GM12865 (cell line): Measurements from ENCODE around the gene MT1E.
A peak's percentile ranks its signal among the peaks of the same experiment; 100 is the strongest.

Experiments used
- DNase-seq: peaks from one replicate; pipeline ENCODE4 v3.0.0; 2010; ENCODE audit warnings: low read depth
- H3K4me3 ChIP-seq: 2 replicates; pipeline ENCODE4 v1.5.1; 2011; ENCODE audit warnings: mild to moderate bottlenecking, low read depth, low read length, control low read depth
- TF ChIP-seq, protein P1 (sequence below): IDR thresholded peaks from 2 replicates; pipeline ENCODE4 v1.5.1; 2011; ENCODE audit warnings: low read length, control low read depth, low read depth, inconsistent platforms; ENCODE audit not compliant: insufficient read depth; ENCODE audit errors: missing control alignments

Gene MT1E

DNA sequence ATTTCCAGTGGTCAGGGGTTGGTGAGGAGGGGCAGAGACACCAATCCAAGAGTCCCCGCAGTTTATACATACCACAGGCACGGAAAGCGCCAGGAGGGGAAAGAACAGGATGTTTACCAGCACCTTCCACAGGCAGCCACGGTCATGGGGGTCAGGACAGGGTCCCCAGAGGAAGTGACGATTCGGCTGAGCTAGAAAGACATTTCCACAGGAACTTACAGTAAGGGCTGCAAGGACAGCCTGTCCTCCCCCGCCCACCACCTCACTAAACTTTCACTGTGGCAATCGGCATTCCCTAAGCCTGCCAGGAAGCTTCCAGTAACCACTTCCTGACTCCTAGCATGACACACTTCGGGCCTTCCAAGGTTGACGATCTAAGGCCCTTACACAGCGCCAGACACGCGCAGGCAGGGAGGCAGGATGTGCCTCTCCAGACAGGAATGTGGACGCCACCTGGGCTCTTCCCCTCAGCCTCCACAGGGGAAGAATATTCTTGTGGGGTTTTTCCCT is 18.4 kb upstream of the MT1E start:
- TF ChIP-seq, protein P1, sequence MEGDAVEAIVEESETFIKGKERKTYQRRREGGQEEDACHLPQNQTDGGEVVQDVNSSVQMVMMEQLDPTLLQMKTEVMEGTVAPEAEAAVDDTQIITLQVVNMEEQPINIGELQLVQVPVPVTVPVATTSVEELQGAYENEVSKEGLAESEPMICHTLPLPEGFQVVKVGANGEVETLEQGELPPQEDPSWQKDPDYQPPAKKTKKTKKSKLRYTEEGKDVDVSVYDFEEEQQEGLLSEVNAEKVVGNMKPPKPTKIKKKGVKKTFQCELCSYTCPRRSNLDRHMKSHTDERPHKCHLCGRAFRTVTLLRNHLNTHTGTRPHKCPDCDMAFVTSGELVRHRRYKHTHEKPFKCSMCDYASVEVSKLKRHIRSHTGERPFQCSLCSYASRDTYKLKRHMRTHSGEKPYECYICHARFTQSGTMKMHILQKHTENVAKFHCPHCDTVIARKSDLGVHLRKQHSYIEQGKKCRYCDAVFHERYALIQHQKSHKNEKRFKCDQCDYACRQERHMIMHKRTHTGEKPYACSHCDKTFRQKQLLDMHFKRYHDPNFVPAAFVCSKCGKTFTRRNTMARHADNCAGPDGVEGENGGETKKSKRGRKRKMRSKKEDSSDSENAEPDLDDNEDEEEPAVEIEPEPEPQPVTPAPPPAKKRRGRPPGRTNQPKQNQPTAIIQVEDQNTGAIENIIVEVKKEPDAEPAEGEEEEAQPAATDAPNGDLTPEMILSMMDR: no peak
- no peak for DNase-seq
- H3K4me3 ChIP-seq: no peak overlapping the region

DNA sequence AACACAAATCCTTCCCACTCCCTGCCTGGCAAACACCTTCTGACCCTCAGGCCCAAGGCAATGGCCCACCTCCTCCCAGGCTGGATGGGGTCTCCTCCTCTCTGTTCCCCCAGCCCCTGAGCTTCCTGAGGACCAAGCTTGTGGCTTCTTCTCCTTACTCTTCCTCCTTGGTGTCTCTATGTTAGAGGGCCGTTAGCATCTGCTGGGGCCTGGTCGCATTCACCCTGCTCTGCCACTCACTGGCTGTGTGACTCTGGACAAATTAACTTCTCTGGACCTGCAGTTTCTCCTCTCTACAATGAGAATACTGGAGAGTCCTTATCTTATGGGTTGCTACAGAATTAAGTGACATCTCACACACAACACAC is 17.9 kb upstream of the MT1E start:
- DNase-seq: no peak
- TF ChIP-seq, protein P1: no peak
- H3K4me3 ChIP-seq: no peak overlapping the region

DNA sequence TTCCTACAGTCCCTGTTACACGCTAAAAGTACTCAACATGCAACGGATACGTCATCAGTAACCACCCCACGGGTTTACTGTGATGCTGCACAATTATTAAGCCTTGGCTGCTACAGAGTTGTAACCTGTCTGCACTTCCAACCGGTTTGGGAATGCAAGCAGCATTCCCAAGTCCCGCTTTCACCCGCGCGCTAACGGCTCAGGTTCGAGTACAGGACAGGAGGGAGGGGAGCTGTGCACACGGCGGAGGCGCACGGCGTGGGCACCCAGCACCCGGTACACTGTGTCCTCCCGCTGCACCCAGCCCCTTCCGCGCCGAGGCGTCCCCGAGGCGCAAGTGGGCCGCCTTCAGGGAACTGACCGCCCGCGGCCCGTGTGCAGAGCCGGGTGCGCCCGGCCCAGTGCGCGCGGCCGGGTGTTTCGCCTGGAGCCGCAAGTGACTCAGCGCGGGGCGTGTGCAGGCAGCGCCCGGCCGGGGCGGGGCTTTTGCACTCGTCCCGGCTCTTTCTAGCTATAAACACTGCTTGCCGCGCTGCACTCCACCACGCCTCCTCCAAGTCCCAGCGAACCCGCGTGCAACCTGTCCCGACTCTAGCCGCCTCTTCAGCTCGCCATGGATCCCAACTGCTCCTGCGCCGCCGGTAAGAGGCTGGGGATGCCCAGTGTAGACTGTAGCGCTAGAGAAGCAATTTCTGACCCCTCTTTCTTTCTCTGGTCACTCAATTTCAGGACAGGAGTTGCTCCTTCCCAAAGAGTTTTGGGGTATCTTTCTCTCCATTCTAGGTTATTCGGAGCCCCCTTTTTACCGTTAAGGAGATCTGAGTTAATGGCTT is 17.3 kb upstream of the MT1E start, which contains the start of gene MT2A:
Gene MT2A, plus strand, starts transcription at position 542 of the 833 bp plus-strand sequence. Its CDS starts 72 bp downstream, at position 614.
- peak within 1 kb of the TSS; percentile 69 for H3K4me3 ChIP-seq
- TF ChIP-seq, protein P1: no peak
- peak; percentile 95 for DNase-seq

DNA sequence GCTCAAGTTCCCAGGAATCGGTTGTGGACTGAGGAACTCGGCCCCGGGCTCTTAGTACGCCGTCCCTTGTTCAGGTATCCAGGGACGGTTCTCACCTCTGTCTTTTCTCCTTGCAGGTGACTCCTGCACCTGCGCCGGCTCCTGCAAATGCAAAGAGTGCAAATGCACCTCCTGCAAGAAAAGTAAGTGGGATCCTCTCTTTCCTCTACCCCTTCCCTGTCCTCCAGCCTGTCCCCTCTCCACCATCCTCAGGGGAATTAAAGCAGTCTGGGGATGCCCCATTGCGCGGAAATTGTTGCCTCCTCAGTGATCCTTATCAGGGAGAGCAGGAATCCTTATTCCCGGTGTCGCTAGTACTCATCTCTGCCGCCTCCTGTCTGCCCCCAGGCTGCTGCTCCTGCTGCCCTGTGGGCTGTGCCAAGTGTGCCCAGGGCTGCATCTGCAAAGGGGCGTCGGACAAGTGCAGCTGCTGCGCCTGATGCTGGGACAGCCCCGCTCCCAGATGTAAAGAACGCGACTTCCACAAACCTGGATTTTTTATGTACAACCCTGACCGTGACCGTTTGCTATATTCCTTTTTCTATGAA is 16.6 kb upstream of the MT1E start:
- H3K4me3 ChIP-seq: peak overlapping the region; percentile 69
- no peak for DNase-seq
- TF ChIP-seq, protein P1: no peak

DNA sequence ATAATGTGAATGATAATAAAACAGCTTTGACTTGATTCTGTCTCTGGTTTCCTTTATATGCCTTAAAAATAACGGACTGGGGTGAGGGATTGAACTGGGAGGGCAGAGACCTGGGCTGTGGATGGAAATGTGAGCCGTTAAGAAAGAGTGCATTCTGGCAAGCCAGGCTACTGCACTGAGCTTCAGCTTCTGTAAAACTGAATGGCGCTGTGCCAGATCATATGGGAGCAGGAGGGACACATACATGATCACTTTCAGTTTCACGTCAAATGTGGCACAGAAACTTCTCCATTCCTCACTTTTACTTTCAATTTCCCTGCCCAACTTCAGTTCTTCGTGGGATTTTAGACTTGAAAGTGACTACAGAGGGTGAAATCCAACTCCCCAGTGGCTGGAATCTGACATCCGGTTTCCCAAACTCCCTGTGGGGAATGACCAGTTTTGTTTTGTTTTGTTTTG is 16.1 kb upstream of the MT1E start:
- peak; percentile 91 for DNase-seq

DNA sequence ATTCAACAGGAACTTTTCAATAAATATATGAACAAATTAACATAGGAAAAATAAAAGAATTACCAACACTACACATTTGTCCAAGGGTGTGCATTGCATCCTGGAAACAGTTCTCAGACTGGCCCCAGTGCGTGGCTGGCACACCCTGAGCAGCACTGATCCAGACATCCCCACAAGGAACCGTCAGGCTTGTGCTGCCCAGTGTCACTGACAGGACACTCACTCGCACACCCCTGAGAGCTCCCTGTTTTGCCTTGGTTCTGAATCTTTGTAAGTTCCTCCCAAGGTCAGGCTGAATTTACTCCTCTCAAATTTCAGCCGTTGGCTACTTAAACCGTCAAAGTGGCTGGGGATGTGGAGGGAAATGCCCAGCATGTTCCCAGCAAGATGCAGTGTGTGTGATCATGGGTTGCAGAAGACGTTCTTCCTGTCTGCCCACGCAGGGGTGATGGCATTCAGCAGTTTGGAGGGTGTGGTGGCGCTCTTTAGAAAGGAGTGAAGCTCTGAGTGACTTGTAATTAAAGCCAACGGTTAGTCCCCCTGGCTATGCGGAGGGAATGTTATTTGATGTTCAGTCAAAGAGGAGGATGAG is 15.5 kb upstream of the MT1E start:
- DNase-seq: peak; percentile 62
- peak overlapping the region; percentile 69 for H3K4me3 ChIP-seq
- TF ChIP-seq, protein P1: no peak

More for the DNA sequence above, 16.1 kb upstream of the MT1E start:
- H3K4me3 ChIP-seq: peak overlapping the region; percentile 69
- TF ChIP-seq, protein P1: no peak
